MM.1S (cell line): ENCODE measurements around the gene P2RY12.

ENCODE experiments used
- DNase-seq: peaks from one replicate; pipeline ENCODE4 v3.0.0-alpha.2; 2015
- H2AFZ ChIP-seq: fragments of 300-600 bp; sonication (generic); 2 replicates; pipeline ENCODE4 v1.6.0; 2016; ENCODE audit warnings: antibody characterized with exemption, low read length
- H3F3A ChIP-seq: fragments of 300-600 bp; sonication (generic); 2 replicates; pipeline ENCODE4 v1.6.1; 2016; ENCODE audit warnings: mild to moderate bottlenecking, antibody characterized with exemption, low read length, moderate library complexity, mixed read lengths; ENCODE audit not compliant: insufficient read depth
- H3K27ac ChIP-seq: fragments of 300-600 bp; sonication (generic); 2 replicates; pipeline ENCODE4 v1.5.1; 2016; ENCODE audit warnings: mild to moderate bottlenecking, low read length
- H3K27me3 ChIP-seq: fragments of 300-600 bp; sonication (generic); replicated peaks from 2 replicates; pipeline ENCODE4 v1.6.0; 2016; ENCODE audit warnings: low read length; ENCODE audit not compliant: insufficient read depth
- H3K36me3 ChIP-seq: fragments of 300-600 bp; sonication (generic); replicated peaks from 2 replicates; pipeline ENCODE4 v1.6.1; 2016; ENCODE audit warnings: mild to moderate bottlenecking, low read length, mixed read lengths; ENCODE audit not compliant: insufficient read depth
- H3K4me1 ChIP-seq: fragments of 300-600 bp; sonication (generic); 2 replicates; pipeline ENCODE4 v1.6.1; 2016; ENCODE audit warnings: low read length, mixed read lengths
- H3K4me2 ChIP-seq: fragments of 300-600 bp; sonication (generic); 2 replicates; pipeline ENCODE4 v1.6.0; 2016; ENCODE audit warnings: low read depth, low read length
- H3K4me3 ChIP-seq: fragments of 300-600 bp; sonication (generic); 2 replicates; pipeline ENCODE4 v1.5.1; 2016; ENCODE audit warnings: low read length, mixed read lengths
- H3K79me2 ChIP-seq: fragments of 300-600 bp; sonication (generic); 2 replicates; pipeline ENCODE4 v1.6.1; 2016; ENCODE audit warnings: mixed run types, low read length, mixed read lengths
- H3K9ac ChIP-seq: fragments of 300-600 bp; sonication (generic); 2 replicates; pipeline ENCODE4 v1.6.1; 2016; ENCODE audit warnings: low read length, mixed read lengths
- H3K9me2 ChIP-seq: fragments of 300-600 bp; sonication (generic); replicated peaks from 2 replicates; pipeline ENCODE4 v1.6.1; 2016; ENCODE audit warnings: mild to moderate bottlenecking, low read length, mixed read lengths; ENCODE audit not compliant: insufficient read depth
- H3K9me3 ChIP-seq: fragments of 300-600 bp; sonication (generic); replicated peaks from 2 replicates; pipeline ENCODE4 v1.6.1; 2016; ENCODE audit warnings: mild to moderate bottlenecking, low read length, mixed read lengths; ENCODE audit not compliant: insufficient read depth
- H4K20me1 ChIP-seq: fragments of 300-600 bp; sonication (generic); 2 replicates; pipeline ENCODE4 v1.6.1; 2016; ENCODE audit warnings: mild to moderate bottlenecking, low read length, moderate library complexity, mixed read lengths; ENCODE audit not compliant: insufficient read depth
- EZH2 ChIP-seq: fragments of 300-600 bp; sonication (generic); optimal IDR thresholded peaks from 2 replicates; pipeline ENCODE3; 2017; ENCODE audit warnings: low read depth, mild to moderate bottlenecking, antibody characterized with exemption, low read length, mixed read lengths
- EZH2phosphoT487 ChIP-seq: fragments of 300-600 bp; sonication (generic); IDR thresholded peaks from 2 replicates; pipeline ENCODE4 v1.6.1; 2018; ENCODE audit warnings: antibody characterized with exemption, low read length
- TF ChIP-seq, protein P1 (sequence below): fragments of 300-600 bp; sonication (generic); IDR thresholded peaks from 2 replicates; pipeline ENCODE4 v1.5.1; 2016; ENCODE audit warnings: antibody characterized with exemption, low read length, mixed read lengths

The P2RY12 gene

DNA sequence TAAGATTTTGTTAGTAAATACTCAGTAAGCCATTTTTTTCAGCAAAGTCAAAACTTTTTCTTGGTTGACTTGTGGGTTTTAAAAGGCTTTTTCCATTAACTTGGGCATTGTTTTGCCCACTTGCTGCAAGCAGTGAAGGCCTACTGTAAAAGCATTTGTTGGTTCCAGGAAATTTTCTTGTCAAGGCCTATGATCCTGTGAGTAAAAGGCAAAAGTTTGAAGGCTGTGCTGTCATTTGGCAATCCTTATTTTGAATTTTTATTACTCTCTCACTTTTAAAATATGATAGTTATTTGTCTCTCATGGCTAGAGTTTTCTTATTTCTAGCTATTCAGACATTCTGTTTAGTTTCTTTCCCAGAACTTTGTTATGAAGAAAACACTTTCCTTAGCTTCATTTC, 13.0 kb downstream of the P2RY12 start:
- H2AFZ ChIP-seq = no peak overlapping the region
- H3K9ac ChIP-seq = no peak overlapping the region
- no peaks in the 10 kb centered on the region for H4K20me1 ChIP-seq
- H3K27me3 ChIP-seq = no peaks in the 10 kb centered on the region
- no peak overlapping the region for H3K4me3 ChIP-seq
- no peak overlapping the region for H3K27ac ChIP-seq
- no peaks in the 10 kb centered on the region for H3K9me3 ChIP-seq
- H3F3A ChIP-seq = no peaks in the 10 kb centered on the region
- no peaks in the 10 kb centered on the region for H3K79me2 ChIP-seq
- DNase-seq = no peak
- TF ChIP-seq, protein P1, sequence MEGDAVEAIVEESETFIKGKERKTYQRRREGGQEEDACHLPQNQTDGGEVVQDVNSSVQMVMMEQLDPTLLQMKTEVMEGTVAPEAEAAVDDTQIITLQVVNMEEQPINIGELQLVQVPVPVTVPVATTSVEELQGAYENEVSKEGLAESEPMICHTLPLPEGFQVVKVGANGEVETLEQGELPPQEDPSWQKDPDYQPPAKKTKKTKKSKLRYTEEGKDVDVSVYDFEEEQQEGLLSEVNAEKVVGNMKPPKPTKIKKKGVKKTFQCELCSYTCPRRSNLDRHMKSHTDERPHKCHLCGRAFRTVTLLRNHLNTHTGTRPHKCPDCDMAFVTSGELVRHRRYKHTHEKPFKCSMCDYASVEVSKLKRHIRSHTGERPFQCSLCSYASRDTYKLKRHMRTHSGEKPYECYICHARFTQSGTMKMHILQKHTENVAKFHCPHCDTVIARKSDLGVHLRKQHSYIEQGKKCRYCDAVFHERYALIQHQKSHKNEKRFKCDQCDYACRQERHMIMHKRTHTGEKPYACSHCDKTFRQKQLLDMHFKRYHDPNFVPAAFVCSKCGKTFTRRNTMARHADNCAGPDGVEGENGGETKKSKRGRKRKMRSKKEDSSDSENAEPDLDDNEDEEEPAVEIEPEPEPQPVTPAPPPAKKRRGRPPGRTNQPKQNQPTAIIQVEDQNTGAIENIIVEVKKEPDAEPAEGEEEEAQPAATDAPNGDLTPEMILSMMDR = no peak
- TF ChIP-seq EZH2phosphoT487 = no peak
- no peaks in the 10 kb centered on the region for H3K36me3 ChIP-seq
- H3K4me1 ChIP-seq = no peaks in the 10 kb centered on the region
- H3K9me2 ChIP-seq = no peaks in the 10 kb centered on the region
- no peak overlapping the region for H3K4me2 ChIP-seq

DNA sequence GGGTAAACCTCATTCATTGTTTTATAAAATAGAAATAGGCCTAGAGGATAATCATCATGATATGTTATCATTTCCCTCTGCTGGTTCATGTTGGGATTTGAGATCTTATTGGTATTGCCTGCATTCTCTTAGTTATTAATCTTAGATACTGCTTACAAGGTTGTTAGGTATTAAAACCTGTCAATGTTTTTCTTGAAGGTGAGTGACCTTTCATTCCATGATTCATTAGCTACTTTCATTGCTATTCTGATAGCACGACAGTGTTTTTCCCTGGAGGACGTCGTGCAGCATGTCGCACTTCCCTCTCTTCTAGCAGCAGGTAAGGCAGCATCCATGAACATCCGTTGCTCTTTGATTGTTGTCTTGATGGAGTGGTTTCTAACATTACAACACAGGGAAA, 17.1 kb downstream of the P2RY12 start:
- Histone ChIP-seq H3K27ac (no peak overlapping the region), H2AFZ (no peak overlapping the region), H3K9ac (no peak overlapping the region), H3K79me2 (no peaks in the 10 kb centered on the region), H3K4me2 (no peak overlapping the region), H3F3A (no peaks in the 10 kb centered on the region), H3K4me3 (no peak overlapping the region), H3K36me3 (no peaks in the 10 kb centered on the region), H3K4me1 (no peaks in the 10 kb centered on the region), H4K20me1 (no peaks in the 10 kb centered on the region), H3K9me2 (no peaks in the 10 kb centered on the region), H3K9me3 (no peaks in the 10 kb centered on the region), H3K27me3 (no peaks in the 10 kb centered on the region)
- TF ChIP-seq EZH2 = no peak
- TF ChIP-seq, protein P1 = no peak
- DNase-seq = no peak

DNA sequence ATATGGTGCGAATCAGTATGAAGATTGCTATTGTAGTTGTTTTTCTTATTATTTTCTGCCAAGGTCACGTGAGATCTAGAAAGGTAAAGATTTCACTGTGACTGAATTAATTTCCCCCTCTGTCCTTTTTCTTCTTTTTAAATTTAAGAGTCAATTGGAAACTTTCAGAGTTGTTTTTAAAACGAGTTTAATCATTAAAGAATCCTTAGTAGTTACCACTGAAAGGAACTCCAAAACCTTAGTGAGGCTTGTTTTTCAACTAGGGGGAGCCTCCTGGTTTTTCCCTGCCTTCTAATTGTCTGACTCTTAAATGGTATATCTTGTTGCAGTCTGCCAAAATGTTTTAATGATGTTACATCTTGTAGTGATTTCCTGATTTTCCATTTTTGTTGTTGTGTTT, 17.6 kb downstream of the P2RY12 start:
- Histone ChIP-seq H3K9ac (no peak overlapping the region), H3K27ac (no peak overlapping the region), H3F3A (no peaks in the 10 kb centered on the region), H3K36me3 (no peaks in the 10 kb centered on the region), H3K4me3 (no peak overlapping the region), H3K4me1 (no peaks in the 10 kb centered on the region), H2AFZ (no peak overlapping the region), H4K20me1 (no peaks in the 10 kb centered on the region), H3K9me2 (no peaks in the 10 kb centered on the region), H3K9me3 (no peaks in the 10 kb centered on the region), H3K4me2 (no peak overlapping the region), H3K79me2 (no peaks in the 10 kb centered on the region), H3K27me3 (no peaks in the 10 kb centered on the region)
- no peak for DNase-seq
- TF ChIP-seq EZH2 = no peak
- TF ChIP-seq, protein P1 = no peak
- TF ChIP-seq EZH2phosphoT487 = no peak
